Endometrium (tissue), 2 donors: ENCODE results near the gene OR6K6.

Source experiments
- FAIRE-seq: peaks from 2 replicates; lab custom pipeline; 2012; peaks lifted over from hg19 to GRCh38; lab: Jason Lieb, UNC
- donor health status: control.
- donor health status: control.

OR6K6 gene

DNA sequence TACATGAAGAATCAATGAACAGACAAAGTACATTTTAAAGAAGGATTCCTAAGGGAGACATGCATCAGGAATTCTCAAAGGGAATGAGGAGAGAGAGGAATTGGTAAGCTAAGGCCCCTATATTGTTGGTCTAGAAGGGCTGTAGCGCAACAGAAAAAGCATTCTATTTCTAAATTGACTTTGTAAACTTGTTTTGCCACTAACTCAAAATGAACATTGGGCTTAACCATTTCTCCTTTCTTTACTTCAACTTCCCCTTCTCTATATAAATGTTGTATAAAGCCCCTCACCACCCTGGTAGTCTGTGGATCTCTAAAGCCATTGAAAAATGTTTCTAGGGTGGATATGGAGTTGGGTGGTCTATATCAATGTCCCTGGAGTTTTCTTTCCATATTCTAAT lies 46.9 kb downstream of the OR6K6 start:
- no peak for FAIRE-seq

GRCh38 chr1:158803678-158804077 lies 49.2 kb downstream of the OR6K6 start:
- FAIRE-seq = no peak
